DMS 273 (cell line): ENCODE measurements around the gene FGF3.
A peak's percentile ranks its signal among the peaks of the same experiment; 100 is the strongest.

ENCODE experiments used
- DNase-seq: peaks from one replicate; lab custom pipeline; 2025; ENCODE audit not compliant: unreplicated experiment; lab: John Stamatoyannopoulos, UW

Gene FGF3

DNA sequence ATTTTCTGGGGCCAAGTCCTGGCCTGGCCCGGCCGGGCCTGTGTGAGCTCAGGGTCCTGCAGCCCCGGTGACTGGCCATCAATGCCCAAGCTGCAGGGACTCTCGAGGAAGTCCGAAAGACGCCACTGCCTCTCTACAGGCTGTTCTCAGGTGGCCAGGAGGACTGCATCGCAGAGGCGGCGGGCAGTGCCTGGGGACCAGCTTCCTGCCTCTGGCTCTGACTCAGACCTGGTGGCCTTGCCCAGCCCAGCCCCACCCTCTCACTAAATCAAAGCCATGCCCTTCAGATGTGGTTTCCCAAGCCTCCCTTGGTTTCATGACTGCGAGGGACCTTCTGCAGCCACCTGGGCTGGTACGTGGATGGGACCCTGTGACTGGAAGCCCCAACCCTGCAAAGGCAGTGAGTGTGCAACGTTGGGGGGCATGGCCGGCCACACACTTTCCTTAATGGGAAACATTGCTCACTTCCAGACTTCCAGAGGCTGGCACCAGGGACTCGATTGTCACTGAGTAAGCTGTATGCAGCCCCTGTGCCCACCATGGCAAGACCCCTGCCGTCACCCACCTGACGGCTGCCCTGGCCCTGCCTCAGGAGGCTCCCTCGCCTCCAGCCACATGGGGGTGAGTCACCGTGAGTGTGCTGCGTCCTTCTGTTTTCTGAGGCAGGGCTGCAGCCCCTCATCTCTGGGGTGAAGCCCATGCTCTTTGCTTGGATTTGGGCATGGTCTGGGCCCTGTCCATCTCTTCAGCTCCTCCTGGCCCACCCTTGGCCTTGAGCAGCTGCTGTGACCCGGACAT lies 6.0 kb upstream of the FGF3 start:
- no peak for DNase-seq

DNA sequence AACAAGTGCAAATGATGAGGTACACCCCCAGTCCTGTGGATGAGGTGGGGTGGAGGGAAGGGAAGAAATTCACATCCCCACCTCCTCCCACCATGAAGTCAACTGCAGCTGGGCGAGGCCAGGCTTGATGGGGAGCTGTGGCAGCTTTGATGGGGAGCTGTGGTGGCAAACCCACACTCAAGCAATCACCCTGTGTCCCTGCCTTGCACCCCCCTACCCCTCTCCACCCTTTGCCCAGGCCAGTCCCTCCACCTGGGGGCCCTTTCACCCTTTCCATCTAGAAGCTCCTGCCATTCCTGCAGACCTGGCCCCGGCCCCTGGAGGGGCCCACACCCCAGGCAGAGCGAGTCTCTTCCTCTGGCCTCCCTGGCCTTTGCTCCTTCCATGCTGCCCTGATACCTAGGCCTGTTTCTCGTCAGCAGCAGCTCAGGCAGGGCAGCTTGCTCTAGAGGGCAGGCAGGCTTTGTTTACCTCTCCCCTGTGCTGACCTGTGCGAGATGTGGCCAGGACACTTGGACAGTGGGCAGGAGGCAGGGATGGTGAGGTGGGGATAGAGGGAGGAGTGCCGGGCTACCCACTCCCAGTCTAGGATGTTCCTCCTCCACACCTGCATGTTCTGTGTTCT lies 4.5 kb upstream of the FGF3 start:
- DNase-seq: no peak

DNA sequence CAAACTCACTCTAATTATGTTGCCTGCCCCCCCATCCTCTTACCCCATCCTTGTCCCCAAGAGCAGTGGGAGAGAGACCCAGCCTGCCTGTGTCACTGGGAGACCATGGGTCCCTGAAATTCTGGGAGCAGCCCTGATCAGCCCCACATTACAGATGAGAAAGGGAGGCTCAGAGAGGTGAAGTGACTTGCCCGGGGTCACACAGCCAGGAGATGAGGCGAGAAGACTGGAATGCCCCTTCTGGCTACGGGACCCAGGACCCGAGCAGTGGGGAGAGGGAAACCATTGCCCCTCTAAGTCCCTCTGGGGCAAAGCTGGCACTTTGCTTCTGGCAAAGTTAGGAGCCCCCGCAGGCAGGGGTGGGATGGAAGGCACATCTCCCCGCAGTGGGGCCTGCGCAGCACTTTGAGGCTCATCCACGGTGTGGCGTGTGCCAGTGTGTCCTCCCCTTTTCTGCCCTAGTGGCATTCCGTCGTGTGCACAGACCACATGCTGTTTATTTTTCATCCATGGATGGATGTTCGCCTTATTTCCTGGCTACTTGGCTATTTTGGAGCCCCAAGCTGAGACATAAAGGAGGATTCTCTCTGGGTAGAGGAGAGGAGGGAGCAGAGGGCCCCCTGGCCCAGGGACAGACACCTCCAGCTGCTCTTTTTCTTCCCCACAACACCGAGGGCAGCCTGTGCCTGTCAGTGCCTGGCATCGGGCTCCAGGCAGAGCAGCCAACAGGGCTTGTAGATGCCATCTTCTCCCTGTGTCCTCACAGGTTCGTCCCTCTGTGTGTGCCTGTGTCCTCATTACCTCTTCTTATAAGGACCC lies 3.7 kb upstream of the FGF3 start:
- DNase-seq: no peak

DNA sequence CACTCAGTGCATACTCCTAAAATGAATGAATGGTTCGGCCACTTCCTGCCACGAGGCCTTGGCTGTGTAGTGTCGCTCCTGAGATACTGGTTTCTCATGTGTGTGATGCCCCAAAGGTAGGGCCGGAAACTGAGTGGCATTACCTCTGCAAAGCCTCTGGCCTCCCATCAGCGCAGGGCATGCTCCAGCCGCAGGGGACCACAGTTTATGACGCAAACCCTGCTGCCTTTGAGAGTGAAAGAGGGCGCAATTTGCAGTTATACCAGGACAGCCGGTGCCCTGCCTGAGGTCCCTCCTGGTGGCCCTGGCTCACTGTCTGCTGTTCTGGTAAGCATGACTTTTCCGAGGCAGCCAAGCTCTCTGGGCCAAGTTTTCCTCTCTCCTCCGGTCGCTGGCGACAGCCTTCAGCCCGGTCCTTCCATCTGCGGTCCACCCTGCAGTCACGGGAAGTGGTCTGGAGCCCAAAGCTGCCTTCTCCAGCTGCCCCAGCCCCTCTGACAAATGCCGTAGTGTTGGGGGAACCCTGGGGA lies 2.4 kb upstream of the FGF3 start:
- no peak for DNase-seq

DNA sequence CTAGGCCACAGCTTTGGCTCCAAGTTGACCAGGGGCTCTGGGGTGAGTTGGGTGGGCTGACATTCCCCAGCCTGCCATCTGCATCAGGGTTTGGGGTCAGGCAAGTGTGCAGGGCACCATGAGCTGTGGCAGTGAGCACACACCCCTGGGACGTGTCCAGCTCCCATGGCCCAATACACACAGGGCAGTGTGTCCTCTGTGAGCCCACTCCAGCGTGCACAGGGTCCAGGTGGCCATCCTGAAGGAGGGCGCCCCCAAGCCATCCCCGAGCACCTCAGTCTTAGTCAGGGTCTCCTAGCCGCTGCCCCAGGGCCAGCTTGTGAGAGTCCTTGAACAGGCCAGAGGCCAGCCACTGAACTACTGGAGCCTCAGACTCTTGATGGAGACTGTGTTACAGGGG lies 1.2 kb upstream of the FGF3 start:
- no peak for DNase-seq

DNA sequence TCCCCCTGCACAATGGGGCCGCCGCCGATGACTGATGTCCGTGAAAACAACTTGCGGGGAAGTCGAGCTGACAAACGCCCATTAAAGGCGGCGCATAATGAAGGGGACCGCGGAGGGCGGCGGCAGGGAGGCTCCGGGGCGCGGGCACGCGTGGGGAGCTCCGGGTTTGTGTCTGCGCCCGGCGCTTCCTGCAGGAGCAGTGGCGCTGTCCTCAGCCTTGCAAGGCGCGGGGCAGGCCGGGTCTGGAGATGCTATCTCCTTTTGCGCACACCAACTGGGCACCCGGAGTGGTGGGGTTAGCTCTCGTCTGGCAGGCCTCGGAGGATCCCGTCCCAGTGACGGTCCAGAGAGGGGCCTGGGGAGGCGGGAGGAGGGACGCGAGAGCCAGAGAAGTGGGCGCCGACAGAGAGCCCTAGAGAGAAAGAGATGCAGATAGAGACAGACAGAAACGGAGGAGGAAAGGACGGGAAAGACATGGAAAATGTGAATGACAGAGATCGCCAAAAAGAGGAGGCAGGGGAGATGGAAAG lies 390 bp upstream of the FGF3 start:
- no peak for DNase-seq

DNA sequence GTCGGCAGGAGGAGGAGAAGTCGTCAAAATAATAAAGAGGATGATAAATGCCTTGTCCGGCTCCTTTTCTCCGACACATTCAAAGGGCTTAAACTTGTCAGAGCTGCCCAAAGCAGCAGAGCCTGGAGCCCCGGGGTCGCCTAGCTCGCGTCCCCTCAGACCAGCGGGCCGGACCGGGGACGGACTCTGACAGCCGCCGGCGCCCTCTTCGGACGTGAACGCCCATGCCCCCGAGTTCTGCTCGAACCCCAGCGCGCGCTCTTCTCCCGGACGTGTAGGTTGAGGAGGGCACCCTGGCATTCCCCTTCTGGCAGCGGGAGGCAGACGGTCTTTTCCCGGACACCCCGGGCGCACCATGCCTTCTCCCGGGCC lies 999 bp downstream of the FGF3 start:
- no peak for DNase-seq

DNA sequence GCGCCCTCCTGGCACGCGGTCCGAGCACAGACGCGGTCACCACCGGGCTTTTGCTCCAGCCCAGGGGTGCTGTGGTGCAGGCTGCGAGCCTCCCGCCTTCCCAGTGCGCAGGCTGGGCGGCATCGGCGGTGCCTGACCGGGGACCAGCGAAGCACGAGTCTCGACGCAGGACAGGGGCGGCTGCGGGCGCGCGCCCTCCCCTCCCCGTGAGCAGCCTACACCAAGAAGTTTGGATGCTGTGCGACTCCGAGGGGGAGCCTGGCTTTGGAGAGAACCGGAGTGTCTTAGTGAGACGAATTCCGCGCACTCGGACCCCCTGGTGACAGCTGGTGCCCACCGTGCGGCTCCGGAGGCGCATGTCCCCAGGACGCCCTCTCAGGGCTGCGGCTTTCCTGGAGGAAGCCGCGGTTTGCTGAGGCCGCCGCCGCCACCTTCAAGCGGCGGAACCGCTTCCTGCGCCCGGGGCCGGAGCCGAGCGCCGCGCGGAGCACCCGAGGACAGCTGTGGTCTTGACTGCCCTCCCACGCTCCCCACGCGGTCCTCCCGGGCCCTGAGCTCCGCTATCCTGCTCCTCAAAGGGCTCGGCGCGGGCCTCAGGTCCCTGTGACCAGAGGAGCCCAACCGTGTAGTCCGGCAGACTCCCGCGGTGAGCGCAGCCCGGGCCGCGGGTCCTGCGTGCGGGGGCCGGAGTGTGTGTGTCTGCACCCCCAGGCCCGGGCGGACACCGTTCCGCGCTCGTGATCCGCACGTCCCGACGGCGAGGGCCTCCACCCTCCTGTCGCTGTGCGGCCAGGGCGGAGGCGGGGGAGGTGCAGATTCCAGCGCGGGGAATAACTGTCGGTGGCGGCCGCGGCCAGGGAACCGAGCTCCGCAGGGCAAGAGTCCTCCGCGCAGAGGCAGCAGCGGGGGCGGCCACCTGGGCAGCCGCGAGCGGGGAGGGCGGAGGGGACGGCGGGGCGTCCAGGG lies 1.7 kb downstream of the FGF3 start:
- DNase-seq: peak; percentile 32

DNA sequence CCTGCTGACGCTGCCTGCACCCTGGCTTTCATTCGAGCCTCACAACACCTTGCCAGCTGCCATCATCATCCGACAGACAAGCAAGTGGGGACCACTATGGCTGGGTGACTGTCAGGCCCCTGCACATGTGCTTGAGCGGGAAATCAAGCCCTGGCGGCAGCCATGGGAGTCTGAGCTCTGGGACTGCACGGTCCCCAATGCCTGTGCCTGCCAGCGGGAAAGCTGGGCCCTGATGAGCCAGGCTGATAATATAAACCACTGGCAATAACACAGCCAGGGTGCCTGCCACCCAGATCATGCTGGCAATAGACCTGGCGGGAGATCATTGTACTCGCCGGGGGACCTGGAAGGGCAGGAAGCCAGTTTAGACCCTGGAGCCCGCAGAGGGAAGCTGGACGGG lies 2.5 kb downstream of the FGF3 start:
- DNase-seq: no peak

DNA sequence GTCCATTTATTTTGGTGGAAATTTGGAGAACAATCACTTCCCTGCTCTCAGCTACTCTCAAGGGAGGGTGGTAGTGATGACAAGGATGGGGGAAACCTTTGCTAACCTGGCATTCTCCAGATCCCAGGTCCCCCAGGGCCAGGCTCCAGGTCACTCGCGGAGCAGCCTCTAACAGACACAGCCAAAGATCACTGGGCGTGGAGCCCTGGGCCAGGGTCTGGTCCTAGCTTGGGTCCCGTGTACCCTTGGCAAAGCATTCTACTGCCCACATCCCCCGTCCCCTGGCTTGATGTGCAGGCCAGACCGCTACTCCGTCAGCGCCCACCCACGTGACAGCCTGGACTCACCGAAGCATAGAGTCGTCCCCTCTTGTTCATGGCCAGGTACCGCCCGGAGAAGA lies 3.2 kb downstream of the FGF3 start:
- no peak for DNase-seq

DNA sequence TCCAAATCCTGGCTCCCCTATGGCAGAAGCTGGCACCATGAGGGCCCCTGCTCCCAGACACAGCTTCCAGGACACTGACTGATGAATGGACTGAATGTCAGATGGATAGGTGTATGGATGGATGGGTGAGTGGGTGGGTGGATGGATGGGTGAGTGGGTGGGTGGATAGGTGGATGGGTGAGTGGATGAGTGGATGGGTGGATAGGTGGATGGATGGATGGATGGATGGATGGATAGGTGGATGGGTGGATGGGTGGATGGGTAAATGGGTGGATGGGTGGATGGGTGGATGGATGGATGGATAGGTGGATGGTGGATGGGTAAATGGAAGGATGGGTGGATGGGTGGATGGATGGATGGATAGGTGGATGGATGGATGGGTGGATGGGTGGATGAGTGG lies 4.3 kb downstream of the FGF3 start:
- no peak for DNase-seq

DNA sequence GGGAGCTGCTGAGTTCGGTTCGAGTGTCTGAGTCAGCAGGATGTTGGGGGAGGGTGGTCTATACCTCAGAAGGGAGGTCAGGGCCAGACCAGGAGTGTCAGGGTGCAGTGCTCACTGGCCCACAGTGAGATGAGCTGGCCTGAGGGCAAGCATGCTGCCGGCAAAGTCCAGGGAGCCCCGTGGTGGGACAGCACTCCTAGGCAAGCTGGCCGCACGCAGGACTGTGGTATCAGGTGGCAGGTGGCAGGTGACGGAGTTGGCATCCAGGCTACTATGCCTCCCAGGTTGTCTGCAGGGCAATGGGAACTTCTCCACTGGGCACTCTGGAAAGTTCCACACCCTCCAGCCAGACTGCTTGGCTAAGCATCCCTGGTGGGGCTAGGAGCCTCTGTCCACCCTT lies 4.8 kb downstream of the FGF3 start:
- no peak for DNase-seq

DNA sequence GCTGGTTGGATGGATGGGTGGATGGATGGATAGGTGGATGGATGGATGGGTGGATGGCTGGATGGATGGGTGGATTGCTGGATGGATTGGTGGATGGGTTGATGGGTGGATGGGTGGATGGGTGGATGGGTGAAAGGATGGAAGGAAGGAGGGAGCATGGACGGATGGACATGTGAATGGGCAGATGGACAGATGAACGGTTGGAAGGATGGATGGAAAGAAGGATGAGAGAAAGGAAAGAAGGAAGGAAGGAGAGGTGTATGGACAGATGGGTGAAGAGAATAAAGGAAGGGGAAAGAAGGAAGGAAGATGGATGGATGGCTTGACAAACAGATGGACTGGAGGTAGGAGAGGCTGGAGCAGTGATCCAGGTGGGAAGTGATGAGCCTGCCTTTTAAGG lies 5.4 kb downstream of the FGF3 start:
- DNase-seq: no peak

DNA sequence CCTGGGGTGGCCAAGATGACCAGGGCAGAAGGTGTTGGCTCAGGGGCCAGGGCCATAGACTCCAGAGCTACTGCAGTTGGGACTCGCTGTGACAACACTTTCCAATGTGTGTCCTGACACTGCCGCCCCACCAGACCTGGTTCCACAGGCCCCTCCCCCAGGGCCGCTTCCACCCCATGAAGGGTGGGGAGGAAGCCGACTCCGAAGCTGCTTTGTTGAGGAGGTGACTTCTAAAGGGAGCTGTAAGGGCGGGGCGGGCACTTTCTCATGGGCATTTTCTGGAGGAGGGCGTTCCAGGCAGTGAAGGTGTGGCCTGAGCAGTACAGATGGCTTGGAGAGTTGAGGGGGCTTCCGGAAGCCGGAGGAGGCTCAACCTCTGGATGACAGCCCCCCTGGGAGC lies 6.3 kb downstream of the FGF3 start:
- no peak for DNase-seq

DNA sequence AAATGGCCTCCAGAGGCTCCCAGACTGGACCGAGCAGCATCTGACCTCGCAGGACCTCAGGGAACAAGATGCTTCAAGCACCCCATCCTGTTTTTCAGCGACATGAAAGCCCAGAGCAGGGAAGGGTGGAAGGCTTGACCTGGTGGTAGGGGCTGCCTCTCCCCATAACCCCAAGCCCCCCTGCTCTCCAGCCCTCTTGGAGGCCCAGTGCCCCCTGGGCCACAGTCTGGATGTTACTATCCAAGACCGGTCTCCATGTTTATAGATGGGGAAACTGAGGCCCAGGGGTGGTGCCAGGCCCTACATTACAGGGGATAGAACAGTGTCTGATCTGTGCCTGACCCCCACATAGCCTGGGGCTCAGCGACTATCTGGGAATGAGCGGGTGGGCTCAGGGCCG lies 7.0 kb downstream of the FGF3 start:
- DNase-seq: no peak

DNA sequence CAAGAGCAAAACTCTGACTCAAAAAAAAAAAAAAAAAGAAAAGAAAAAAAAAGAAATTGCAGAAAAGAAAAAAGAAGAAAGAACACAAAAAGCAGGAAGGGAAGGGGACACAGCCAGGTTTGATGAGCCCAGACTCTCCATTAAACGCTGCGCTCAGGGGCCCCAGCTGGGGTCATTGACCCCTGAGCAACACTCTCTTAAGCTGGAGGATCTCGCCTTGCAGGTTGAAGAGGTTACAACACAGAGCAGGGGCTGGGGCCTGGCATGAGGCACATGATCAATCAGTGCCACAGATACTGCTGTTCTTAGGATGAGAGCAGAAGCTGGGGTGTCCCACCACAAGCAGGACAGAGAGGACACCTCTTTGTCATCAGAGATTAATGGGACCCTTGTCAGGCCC lies 7.8 kb downstream of the FGF3 start:
- no peak for DNase-seq

DNA sequence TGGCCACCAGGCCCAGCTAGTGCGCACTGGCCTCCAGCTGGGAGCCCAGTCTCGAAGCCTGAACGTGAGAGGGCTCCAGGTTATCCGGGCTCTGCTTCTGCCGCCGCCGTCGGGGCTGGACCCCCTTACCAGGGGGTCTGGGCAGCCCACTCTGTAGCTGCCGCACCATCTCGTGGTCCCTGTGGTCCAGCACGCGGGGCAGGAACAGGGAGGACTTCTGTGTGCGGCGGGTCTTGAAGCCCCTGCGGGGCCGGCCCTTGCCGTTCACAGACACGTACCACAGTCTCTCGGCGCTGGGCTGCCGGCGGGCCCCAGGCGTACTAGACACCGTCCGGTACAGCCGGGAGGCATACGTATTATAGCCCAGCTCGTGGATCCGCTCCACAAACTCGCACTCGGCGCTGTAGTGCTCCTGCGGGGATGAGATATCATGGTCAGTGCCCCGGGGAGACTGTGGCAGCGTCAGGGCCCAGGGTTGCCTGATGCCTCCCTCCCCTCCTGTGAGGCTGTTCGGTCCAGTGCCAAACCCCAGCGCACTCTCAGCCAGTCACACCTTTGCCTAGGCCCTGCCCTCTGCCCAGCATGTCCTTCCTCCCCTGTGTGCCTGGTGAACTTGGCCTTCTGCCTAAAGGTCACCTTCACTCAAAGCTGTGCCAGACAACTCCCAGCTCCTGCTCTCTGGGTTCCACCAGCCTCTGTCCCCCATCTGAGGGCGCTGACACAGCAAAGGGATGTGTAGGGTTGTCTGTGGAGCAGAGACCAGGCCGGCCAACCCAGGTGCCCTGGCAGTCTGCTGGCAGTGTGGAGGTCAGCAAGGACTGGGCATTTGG lies 8.7 kb downstream of the FGF3 start:
- no peak for DNase-seq

DNA sequence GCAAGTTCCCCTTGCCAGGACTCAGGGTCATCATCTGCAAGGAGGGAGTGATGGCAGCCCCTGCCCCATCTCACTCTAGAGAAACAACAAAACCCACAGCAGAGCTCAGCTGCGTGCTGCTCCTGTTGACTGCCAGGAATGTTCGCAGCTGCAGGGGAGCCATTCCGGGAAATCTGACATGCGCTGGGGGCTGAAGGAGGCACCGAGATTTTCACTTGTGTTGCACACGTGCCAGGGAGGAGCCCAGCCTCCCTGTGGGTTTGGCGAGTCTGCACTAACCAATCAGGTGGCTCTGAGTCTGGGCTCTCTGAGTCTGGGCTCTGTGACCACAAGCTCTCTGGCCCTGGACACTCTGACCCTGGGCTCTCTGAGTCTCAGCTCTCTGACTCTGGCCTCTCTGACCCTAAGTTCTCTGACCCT lies 10.5 kb downstream of the FGF3 start:
- DNase-seq: peak; percentile 45

DNA sequence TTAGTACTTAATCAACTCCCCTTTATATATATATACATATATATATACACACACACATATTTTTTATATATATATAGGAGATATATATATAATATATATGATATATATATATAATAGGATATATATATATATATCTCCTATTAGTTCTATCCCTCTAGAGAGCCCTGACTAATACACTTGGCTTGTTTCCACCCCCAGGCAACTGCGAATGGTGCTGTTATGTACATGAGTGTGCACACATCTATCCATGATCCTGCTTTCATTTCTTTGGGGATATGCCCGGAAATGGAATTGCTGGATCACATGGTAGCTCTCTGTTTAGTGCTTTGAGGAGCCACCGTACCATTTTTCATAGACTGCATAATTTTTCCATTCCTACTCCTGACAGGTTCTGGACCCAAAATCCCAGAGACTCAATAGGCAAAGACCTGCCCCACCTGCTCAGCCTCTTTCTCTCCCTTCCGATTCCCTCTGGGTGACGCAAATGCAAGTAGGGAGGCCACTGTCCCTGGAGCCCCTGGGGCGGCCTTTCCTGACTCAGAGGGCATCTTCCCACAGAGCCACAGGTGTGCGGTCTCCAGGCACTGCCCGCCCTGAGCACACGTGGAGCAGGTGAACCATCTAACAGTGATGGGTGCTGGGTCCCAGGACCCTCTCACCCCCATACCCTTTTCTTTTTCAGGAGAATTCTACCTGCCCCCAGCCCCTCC lies 12.0 kb downstream of the FGF3 start:
- DNase-seq: no peak
